HepG2 (cell line): ENCODE results near the gene MLST8. TPM values are rescaled to one million over a fixed set of nuclear protein-coding genes. Genes with fewer than 3 reads are reported as not detected.

ENCODE experiments used
- DMTF1 ChIP-seq: sonication (generic); formaldehyde crosslinking; IDR thresholded peaks from 2 replicates; pipeline ENCODE4 v1.4.0; 2020; ENCODE audit warnings: mild to moderate bottlenecking, missing genetic modification reagents
- FOXK1 ChIP-seq: sonication (generic); formaldehyde crosslinking; IDR thresholded peaks from 2 replicates; pipeline ENCODE4 v1.4.0; 2020; ENCODE audit warnings: low read depth, missing genetic modification reagents, borderline replicate concordance
- HOXA3 ChIP-seq: sonication (generic); formaldehyde crosslinking; IDR thresholded peaks from 2 replicates; pipeline ENCODE4 v1.5.0; 2020; ENCODE audit warnings: missing genetic modification reagents
- MLX ChIP-seq: IDR thresholded peaks from 2 replicates; pipeline ENCODE4 v1.6.1; 2016
- SETDB1 ChIP-seq: sonication (generic); formaldehyde crosslinking; IDR thresholded peaks from 2 replicates; pipeline ENCODE4 v1.5.1; 2020; ENCODE audit warnings: missing genetic modification reagents, mild to moderate bottlenecking, borderline replicate concordance
- SP1 ChIP-seq, 2 experiments: fragments of 450-650 bp in 1 of 2; sonication (generic) in 1 of 2; formaldehyde crosslinking in 1 of 2; IDR thresholded peaks; 2 replicates each; pipeline versions ENCODE4 v1.4.0 to v1.6.1; 2016 to 2020; ENCODE audit warnings: missing genetic modification reagents in 1 of 2
- SP2 ChIP-seq: sonication (generic); formaldehyde crosslinking; IDR thresholded peaks from 2 replicates; pipeline ENCODE4 v1.5.1; 2020; ENCODE audit warnings: mild to moderate bottlenecking, missing genetic modification reagents
- ZBTB2 ChIP-seq: sonication (generic); formaldehyde crosslinking; IDR thresholded peaks from 2 replicates; pipeline ENCODE4 v1.8.0; 2022; ENCODE audit warnings: low read depth, missing genetic modification reagents
- ZBTB26 ChIP-seq: IDR thresholded peaks from 2 replicates; pipeline ENCODE4 v1.6.1; 2016; ENCODE audit warnings: missing compliant biosample characterization, missing genetic modification reagents, borderline replicate concordance
- ZBTB3 ChIP-seq: sonication (generic); formaldehyde crosslinking; IDR thresholded peaks from 2 replicates; pipeline ENCODE4 v1.4.0; 2020; ENCODE audit warnings: low read depth, mild to moderate bottlenecking, moderate library complexity, missing genetic modification reagents, borderline replicate concordance
- ZNF318 ChIP-seq: sonication (generic); formaldehyde crosslinking; IDR thresholded peaks from 2 replicates; pipeline ENCODE4 v1.4.0; 2020; ENCODE audit warnings: mild to moderate bottlenecking, missing genetic modification reagents
- ZNF468 ChIP-seq: sonication (generic); formaldehyde crosslinking; IDR thresholded peaks from 2 replicates; pipeline ENCODE4 v1.8.0; 2022; ENCODE audit warnings: mild to moderate bottlenecking, moderate library complexity, missing genetic modification reagents
- polyA plus RNA-seq, 8 experiments: library from polyadenylated mRNA; depleted of rRNA in 3 of 8; stranded (reverse) in 7 of 8; unstranded in 1 of 8; fragments of >200 nt; fragmentation: Illumina TruSeq in 4 of 8; extraction: Trizol in 4 of 8; gene quantifications; 2 replicates each; pipeline versions ENCODE4 v1.2.1 to v1.2.3, GENCODE V29; 2011 to 2016; ENCODE audit warnings: low read depth in 4 of 8, missing spikeins in 1 of 8, mixed read lengths in 1 of 8; ENCODE audit not compliant: insufficient read depth in 1 of 8
- total RNA-seq, 5 experiments: library from RNA; depleted of rRNA; stranded (reverse); fragments of >200 nt; fragmentation: Illumina TruSeq; extraction: Trizol; gene quantifications; 2 replicates each; pipeline ENCODE4 v1.2.3, GENCODE V29; 2016; ENCODE audit warnings: low read depth in 1 of 5

MLST8 gene
- total and polyA plus RNA-seq, 2 of the 13 experiments (the other 11 are each of a cell fraction or from before 2014, with no cell fraction given): 30.8 to 72.7 TPM

- no peak for TF ChIP-seq SP1 (IDR thresholded peaks at IDR 0.05)
- no peak for TF ChIP-seq SP1 (CRISPR knock-in tag; IDR thresholded peaks at IDR 0.05)
- no peak; the same call in 1 of the 2 replicates for TF ChIP-seq ZBTB26 (CRISPR knock-in tag)
- no peak for TF ChIP-seq ZBTB3 (CRISPR knock-in tag)
- TF ChIP-seq SP2: no peak
- TF ChIP-seq HOXA3 (CRISPR knock-in tag): peak; percentile 61; the same call in 1 of the 2 replicates
- TF ChIP-seq SETDB1 (CRISPR knock-in tag): no peak
- no peak for TF ChIP-seq ZNF318 (CRISPR knock-in tag)
- no peak for TF ChIP-seq MLX (CRISPR knock-in tag)
- no peak for TF ChIP-seq FOXK1
- TF ChIP-seq ZBTB2 (CRISPR knock-in tag): no peak
- TF ChIP-seq DMTF1 (CRISPR knock-in tag): no peak
- TF ChIP-seq ZNF468 (CRISPR knock-in tag): 0 out of 2 replicates have a peak, but pooled peaks have one; percentile 46
Measured at GRCh38 chr16:2194852-2195321, 10.4 kb upstream of the MLST8 start (continued).
